GM18517 (cell line): ENCODE measurements around the gene KPNA1.
"Not testable (repeated sequence)": the region's sequence is repeated elsewhere in the genome, so short reads cannot be mapped to it uniquely, and the experiment has no call there.

Experiments used
- ATAC-seq: cut with Tn5 transposase; IDR thresholded peaks from one replicate; pipeline ENCODE4 v1.9.1; 2021; ENCODE audit warnings: mild to moderate bottlenecking, moderate library complexity; ENCODE audit not compliant: unreplicated experiment

Gene KPNA1

DNA sequence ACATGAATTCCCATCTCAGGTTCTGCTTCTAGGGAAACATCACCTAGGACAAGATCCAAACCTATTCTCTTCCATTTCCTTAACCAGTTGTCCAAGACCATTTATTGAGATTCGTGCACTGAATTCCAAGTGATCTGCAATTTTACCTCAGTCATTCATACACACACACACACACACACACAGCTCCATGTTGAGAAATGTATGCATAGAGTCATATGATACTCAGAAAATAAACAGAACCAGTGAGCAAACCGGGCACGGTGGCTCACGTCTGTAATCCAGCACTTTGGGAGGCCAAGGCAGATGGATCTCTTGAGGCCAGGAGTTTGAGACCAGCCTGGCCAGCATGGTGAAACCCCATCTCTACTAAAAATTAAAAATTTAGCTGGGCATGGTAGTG is 6.1 kb upstream of the KPNA1 start:
- no peak for ATAC-seq

DNA sequence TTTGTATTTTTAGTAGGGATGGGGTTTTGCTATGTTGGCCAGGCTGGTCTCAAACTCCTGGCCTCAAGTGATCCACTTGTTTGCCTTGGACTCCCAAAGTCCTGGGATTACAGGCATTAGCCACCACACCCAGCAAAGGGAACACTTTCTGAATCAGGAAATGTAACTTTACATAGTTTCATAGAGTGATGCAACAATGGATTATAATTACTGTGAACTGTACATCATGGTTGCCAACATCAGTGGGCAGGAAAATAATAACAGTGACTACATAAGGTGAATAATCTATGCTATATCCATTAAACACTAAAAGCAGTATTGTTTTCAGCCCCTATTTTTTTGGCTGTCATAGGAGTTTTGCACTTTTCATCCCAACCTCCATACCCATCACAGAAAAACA is 5.0 kb upstream of the KPNA1 start:
- ATAC-seq = no peak

DNA sequence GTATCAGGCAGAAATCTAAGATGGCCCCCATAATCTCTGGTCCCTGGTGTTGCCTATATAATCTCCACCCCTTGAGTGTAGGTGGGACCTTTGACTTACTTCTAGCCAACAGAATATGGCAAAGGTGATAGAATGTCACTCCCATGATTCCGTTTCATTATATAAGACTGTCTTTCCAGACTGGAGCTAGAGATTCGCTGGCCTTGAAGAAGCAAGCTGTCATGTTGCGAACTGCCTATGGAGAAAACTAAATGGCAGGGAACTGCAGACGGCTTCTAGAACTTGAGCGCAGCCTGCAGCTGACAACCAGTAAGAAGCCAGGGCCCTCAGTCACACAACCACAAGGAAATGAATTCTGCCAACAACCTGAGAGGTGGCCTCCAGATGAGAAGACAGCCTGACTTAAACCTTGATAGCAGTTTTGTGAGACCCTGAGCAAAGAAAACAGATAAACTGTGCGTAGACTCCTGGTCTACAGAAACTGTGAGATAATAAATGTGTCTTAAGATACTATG is 2.2 kb upstream of the KPNA1 start:
- no peak for ATAC-seq

DNA sequence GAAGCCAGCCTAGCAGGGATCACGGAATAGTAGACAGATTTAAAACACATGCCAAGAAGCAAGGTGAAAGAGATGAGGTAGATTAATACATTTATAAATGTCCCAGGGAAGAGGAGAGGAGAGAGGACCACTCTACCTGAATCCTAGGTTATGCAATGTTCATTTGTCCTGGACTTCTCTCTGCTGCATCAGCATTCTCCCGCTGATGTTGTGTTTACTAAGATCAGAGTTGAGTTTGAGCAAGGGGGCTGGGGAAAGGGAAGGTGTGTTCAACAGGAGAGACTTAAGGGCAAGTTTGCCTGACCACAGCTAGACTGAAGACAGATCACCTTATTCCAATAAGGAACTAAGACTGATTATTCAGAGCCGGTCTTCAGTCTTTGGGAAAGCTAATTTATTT is 1.1 kb upstream of the KPNA1 start:
- no peak for ATAC-seq

DNA sequence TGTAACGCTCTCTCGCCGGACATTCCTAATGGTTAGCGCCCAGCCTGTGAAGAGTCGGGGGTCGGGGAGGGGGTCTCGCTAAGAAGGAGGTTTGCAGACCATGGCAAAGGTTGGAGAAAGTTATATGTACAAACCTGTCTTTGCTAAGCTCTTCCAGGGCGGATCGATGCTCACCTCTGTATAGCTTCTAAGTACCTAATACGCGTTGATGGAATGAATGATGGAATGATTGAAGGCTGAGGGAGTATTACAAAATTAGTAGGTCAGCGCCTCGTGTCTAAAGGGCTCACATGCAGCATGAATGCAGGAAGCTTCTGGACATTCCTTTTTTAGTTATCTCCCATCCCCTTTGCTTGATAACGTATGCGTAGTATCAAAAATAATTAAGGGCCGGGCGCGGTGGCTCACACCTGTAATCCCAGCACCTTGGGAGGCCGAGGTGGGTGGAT is 305 bp upstream of the KPNA1 start:
- ATAC-seq = no peak

DNA sequence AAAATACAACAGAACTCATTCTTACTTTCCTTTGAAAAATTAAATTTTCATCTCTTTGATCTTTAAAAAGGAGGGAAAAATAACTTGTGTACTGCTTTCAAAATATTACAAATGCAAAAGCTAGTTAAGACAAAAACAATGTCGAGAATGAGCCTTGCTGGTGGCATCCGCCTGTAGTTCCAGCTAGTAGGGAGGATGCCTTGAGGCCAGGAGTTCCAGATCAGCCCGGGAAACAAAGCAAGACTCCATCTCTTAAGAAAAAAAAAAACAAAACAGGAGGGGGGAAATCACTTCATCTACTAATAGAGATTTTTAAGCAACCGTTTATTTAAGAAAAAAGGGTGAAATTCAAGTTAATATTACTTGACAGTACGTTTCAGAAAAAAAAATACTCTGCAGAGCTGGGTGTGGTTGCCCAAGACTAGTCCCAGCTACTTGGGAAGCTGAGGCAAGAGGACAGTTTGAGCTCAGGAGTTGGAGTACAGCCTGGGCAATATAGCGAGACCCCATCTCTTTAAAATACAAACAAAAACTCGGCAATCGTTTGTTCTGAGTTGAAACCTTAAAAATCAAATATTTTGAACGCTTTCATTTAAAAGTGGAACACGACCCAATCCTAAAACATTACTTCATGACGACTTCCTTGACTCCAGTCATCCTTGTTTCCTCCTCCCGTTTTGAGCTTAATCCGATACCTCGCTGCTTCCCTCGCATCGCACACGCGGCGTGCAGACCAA is 1.2 kb downstream of the KPNA1 start:
- ATAC-seq = no peak

DNA sequence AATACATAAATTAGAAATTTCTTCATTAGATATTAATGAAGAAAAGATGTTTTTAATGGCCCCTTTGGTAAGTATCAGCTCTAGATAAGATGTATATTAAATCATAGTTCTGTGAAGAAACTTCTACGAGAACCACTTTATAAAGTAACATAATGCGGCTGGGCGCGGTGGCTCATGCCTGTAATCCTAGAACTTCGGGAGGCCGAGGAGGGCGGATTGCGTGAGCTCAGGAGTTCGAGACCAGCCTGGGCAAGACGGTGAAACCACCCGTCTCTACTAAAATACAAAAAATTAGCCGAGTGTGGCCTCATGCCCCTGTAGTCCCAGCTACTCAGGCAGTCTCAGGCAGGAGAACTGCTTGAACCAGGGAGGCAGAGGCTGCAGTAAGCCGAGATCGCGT is 2.5 kb downstream of the KPNA1 start:
- no peak for ATAC-seq

DNA sequence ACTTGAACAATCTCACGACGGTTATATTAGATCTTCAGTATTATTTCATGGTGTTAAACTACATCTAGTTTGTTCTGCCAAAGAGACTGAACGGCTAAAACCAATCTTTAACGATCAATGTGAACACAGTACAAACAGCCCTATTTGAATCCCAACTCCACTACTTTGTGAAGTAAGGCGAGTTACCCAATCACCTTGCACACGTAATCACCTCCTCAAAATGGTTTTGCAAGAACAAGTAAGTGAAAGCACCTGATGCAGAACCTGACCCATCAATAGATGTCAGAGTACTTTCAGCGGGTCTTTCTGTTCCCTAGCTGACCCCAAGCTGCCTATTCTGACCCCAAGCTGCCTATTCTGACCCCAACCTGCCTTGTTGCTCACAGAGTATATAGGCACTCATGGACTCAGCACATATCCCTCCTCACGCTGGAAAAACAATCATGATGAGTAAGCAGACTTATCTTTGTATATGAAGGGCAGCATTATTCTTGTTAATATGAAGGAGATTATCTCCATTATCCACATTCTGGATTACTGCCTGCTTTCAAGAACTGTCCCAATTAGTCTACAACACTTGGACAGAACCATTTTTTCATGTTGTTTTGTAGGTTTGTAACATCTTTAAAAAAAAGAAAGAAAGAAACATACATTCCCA is 3.7 kb downstream of the KPNA1 start:
- no peak for ATAC-seq

DNA sequence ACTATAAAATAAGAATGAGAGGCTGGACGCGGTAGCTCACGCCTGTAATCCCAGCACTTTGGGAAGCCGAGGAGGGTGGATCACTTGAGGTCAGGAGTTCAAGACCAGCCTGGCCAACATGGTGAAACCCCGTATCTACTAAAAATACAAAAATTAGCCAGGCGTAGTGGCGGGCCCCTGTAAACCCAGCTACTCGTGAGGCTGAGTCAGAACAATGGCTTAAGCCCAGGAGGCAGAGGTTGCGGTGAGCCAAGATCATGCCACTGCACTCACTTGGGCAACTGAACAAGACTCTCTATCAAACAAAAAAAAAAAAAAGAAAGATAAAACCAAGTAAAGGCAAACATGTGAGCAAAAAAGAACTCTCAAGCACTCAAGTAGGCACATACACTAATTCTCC is 5.8 kb downstream of the KPNA1 start:
- not testable (repeated sequence) for ATAC-seq

DNA sequence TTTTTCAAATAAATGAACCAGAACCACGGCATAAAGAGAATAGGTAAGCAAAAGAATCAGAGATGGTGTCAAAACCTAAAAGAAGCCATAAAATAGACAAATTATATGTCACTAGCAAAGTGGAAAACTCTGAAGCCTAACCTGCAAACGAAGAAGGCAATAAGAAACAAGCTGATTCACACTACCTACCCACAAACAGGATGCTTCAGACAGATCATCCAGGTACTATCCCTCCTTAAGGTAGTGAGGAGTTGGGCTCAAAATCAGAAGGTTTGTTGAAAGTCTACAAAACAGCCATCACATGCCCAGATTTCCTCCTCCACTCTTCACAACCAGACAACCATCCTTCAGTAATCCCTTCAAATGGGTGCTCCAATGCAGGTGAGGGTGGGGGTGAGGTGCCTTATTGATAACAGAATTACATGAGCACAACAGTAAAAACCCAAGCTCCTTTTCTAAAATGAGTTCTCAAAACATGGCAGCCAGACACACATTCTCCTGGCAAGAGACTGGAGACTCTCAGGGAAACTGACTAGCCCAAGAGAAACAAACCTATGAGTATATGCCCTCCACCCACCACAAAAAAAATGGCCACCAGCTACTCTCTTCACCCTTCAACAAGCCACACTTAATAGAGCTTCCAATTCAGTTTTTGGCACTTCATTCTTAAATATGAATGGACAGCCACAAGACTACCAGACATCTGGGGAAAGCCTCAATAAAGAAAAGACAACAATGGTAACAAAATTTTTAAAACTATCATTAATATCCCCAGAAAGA is 6.4 kb downstream of the KPNA1 start:
- no peak for ATAC-seq

DNA sequence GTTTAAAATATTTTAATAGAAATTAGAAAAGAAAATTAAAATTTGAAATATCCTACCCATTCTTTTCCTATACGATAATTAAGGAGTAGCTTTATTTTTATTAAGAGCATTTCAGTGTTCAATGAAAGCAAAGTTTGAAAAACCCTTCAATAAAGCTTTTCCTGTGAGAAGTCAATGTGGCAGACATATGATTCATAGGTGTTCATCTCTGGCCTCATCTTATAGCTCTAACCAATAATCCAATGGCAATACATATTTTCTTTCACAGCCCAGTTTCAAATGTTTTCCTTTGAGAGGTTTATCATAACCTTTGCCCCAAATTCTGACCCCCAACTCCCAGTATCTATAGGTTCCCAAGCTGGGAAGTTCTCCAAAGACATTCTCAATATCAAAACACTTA is 8.3 kb downstream of the KPNA1 start:
- no peak for ATAC-seq

DNA sequence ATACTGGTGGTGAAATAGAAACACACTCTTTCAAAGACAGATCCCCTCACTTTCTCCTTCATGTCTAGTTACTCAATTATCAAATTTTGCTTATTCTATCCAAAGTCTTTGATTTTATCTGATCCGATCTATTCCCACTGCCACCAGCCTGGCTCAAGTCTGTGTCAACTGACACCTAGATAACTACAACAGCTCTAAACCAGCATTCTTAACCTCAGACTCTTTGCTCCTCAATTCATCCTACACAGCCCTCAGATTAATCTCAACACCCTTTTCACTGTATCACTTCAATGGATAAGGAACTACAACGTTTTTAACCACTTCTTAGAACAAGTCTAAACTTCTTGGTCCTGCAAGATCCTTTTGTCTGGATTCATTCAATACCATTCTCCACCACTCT is 9.1 kb downstream of the KPNA1 start:
- ATAC-seq = no peak

DNA sequence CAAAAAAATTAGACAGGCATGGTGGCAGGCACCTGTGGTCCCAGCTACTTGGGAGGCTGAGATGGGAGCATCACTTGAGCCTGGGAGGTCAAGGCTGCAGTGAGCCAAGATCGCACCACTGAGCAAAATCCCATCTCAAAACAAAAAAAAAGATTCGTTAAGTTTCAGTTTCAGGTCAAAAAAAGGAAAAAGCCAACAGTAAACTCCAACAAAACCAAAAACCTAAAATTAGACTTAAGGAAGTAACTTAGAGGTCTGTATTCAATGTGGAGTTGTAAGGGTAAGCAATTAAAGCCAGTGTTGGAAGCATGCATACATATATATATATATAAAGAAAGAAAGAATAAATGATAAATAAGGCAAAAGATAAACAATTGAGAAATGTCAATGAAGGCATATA is 11.8 kb downstream of the KPNA1 start:
- ATAC-seq = no peak

DNA sequence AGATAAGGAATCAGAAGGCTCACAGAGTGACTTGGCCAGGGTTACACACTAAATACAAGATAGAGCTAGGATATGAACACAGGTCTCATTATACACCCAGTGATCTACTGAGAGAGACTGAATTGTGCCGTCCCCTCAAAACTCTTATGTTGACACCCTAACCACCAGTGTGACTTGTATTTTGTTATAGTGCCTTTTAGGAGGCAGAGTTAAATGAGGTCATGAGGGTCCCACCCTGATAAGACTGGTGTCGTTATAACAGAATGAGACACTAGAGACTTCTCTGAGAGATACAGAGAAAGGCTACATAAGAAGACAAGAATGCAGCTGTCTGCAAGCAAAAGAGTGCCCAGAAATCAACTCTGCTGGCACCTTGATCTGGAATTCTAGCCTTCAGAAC is 12.6 kb downstream of the KPNA1 start:
- ATAC-seq = no peak

DNA sequence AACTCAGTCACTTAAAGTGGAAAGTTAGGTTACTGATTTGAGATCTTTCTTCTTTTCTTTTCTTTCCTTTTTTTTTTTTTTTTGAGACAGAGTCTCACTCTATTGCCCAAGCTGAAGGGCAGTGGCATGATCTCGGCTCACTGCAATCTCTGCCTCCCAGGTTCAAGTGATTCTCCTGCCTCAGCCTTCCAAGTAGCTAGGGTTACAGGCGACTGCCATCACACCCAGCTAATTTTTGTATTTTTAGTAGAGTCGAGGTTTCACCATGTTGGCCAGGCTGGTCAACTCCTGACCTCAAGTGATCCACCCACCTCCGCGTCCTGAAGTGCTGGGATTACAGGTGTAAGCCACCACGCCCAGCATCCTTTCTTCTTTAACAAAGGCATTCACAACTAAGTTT is 13.8 kb downstream of the KPNA1 start:
- ATAC-seq = not testable (repeated sequence)

DNA sequence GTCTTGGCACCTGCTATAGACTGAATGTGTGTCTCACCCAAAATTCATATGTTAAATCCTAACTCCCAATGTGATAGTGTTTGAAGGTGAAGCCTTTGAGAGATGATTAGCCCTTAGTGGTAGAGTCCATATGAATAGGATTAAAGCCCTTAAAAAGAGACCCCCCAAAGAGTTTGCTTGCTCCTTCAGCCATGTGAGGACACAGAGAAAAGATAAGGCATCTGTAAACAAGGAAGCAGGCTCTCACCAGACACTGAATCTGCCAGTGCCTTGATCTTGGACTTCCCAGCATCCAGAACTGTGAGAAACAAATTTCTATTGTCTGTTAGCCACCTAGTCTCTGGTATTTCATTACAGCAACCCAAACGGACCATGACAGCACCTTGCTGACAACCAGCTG is 16.6 kb downstream of the KPNA1 start:
- ATAC-seq = no peak

DNA sequence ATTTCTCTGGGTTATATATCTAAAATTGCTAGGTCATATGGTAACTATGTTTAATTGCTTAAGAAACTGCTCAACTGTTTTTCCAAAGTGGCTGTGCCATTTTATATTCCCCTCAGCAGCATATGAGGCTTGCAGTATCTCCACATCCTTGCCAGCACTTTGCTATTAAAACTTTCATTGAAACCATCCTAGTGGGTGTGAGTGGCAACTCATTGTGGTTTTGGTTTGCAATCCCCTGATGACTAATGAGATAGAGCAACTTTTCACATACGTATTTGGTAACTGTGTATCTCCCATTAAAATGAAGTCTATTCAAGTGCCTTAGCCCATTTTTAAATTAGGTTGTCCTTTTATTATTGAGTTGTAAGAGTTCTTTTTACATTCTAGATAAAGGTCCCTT is 17.3 kb downstream of the KPNA1 start:
- peak; percentile 91 for ATAC-seq

DNA sequence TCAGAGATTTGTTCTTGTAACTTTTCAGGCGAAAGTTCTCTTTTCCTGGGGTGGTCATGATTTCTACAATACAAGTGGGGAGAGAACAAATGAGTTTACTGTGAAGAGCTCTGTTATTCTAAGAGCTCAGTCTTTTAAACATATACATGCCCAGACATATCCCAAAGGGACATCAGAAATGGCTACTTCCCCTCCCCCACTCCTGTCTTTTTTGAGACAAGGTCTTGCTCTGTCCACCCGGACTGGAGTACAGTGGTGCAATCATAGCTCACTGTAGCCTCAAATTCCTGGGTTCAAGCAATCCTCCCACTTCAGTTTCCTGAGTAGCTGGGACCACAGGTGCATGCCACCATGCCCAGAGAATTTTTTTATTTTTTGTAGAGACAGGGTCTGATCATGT is 18.2 kb downstream of the KPNA1 start:
- ATAC-seq = no peak

DNA sequence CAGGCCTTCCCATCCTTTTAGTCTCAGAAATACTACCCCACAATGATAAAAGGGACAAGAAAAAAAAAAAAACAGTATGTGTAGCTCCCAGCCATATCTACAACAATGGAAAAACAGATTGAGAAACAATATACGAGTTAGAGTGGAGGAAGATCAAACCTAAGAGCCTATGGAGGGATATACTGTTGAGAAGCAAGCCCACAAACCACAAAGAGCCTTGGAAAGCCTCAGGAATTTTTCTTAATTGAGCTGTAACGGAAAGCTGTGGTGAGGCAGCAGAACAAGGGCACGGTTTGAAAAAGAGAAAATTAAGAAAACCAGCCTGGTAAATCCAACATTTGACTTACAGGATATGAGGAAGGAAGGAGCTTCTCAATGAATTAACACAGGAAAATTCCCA is 21.4 kb downstream of the KPNA1 start:
- ATAC-seq = no peak

DNA sequence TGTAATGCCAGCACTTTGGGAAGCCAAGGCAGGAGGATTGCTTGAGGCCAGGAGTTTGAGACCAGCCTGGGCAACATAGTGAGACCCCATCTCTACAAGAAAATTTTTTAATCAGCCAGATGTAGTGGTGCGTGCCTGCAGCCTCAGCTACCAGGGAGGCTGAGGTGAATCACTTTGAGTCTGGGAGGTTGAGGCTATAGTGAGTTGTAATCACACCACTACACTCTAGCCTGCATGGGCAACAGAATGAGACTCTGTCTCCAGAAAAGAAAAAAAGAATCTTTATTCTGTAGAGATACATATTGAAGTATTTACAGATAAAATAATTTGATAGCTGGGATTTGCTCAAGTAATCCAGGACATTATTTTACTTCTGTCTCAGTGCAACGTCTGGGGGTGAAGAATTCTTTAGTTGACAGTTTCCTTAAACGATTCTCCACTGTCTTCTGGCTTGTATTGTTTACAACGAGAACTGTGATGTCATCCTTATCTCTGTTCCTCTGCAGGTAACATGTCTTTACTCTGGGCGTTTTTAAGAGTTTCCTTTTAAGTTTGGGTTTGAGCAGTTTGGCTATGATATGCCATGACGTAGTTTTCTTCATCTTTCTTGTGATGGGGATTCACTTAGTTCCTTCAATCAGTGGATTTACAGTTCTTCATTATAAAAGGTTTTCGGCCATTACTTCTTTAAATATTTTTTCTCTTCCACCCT is 26.3 kb downstream of the KPNA1 start:
- ATAC-seq = no peak

DNA sequence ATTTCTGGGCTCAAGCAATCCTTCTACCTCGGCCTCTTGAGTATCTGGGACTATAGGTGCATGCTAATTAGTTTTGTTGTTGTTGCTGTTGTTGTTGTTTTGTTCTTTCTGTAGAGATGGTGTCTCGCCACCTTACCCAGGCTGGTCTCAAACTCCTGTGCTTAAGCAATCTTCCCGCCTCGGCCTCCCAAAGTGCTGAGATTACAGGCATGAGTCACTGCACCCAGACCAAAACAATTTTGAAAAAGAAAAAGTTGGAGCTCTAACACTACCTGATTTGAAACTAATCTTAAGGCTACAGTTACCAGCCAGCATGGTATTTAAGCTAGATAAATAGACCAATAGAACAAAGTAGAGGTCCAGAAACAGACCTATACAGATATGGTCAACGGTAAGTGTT is 29.8 kb downstream of the KPNA1 start:
- no peak for ATAC-seq
